ENCODE measurements around the gene PLCB3.

DNA sequence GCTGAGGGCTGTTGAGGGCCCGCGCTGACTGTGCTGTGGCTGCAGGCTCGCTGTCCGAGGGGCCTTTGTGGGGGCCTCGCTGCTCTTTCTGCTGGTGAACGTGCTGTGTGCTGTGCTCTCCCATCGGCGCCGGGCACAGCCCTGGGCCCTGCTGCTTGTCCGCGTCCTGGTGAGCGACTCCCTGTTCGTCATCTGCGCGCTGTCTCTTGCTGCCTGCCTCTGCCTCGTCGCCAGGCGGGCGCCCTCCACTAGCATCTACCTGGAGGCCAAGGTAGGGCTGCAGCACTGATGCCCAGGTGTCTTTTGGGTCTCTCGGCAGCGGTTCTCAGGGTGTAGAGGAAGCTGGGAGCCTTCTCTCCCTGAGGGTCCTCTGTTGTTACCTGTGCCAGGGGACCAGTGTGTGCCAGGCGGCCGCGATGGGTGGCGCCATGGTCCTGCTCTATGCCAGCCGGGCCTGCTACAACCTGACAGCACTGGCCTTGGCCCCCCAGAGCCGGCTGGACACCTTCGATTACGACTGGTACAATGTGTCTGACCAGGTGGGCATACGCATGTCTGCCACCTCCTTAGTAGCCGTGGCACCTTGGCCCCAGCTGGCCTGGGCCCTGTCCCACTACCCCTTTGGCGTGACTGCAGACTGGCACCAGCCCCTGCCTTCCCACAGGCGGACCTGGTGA, 36.5 kb downstream of the PLCB3 start:
- TF ChIP-seq, protein P1, sequence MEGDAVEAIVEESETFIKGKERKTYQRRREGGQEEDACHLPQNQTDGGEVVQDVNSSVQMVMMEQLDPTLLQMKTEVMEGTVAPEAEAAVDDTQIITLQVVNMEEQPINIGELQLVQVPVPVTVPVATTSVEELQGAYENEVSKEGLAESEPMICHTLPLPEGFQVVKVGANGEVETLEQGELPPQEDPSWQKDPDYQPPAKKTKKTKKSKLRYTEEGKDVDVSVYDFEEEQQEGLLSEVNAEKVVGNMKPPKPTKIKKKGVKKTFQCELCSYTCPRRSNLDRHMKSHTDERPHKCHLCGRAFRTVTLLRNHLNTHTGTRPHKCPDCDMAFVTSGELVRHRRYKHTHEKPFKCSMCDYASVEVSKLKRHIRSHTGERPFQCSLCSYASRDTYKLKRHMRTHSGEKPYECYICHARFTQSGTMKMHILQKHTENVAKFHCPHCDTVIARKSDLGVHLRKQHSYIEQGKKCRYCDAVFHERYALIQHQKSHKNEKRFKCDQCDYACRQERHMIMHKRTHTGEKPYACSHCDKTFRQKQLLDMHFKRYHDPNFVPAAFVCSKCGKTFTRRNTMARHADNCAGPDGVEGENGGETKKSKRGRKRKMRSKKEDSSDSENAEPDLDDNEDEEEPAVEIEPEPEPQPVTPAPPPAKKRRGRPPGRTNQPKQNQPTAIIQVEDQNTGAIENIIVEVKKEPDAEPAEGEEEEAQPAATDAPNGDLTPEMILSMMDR (IDR thresholded peaks at IDR 0.05) = no peak
- TF ChIP-seq POLR2A (IDR thresholded peaks at IDR 0.05) = no peak
